ENCODE results near the gene CYP26B1. TPM values are rescaled to one million over a fixed set of nuclear protein-coding genes. Genes with fewer than 3 reads are reported as not detected.

The CYP26B1 gene
- total and polyA plus RNA-seq, 9 of the 15 experiments (the other 6 are each of a cell fraction or from before 2014, with no cell fraction given): 0.01 to 0.13 (median 0.04) TPM; not detected in 6

GRCh38 chr2:72098935-72099334 lies 48.7 kb downstream of the CYP26B1 start:
- Histone ChIP-seq H2AFZ (ENCODE audit: low read depth, low read length) (no peak overlapping the region), H3K36me3 (ENCODE audit: control insufficient read depth, insufficient read depth, low read length) (no peaks in the 10 kb centered on the region), H3K27ac (ENCODE audit: extremely low read depth, low read depth, low read length) (no peak overlapping the region), H3K4me2 (ENCODE audit: insufficient read depth, low read length) (no peak overlapping the region), H3K9me1 (ENCODE audit: control insufficient read depth, insufficient read depth, low read length) (no peaks in the 10 kb centered on the region), H3K9me3 (replicated peaks; ENCODE audit: control insufficient read depth, insufficient read depth, low read depth, low read length) (no peaks in the 10 kb centered on the region), H3K79me2 (ENCODE audit: control insufficient read depth, insufficient read depth, low read length) (no peaks in the 10 kb centered on the region), H3K9ac (ENCODE audit: insufficient read depth in 1 of 2, low read depth in 2 of 2, low read length in 2 of 2) (no peak overlapping the region), H3K4me1 (replicated peaks in 1 of 2; ENCODE audit: control insufficient read depth in 2 of 2, insufficient read depth in 2 of 2, low read length in 2 of 2) (no peaks in the 10 kb centered on the region), H4K20me1 (replicated peaks; ENCODE audit: control insufficient read depth, insufficient read depth, low read length) (no peaks in the 10 kb centered on the region), H3K4me3 (no peak overlapping the region), H3K27me3 (ENCODE audit: control insufficient read depth in 2 of 2, insufficient read depth in 2 of 2, low read length in 2 of 2) (peaks cover 4 to 8% of the 10 kb centered on the region in 2 experiments; a peak in 2 of 5 replicates)
- WGBS (ENCODE audit: insufficient coverage, low coverage, missing lambda C conversion rate): 2% methylated on average over 6 of the region's 6 CpGs
- in situ Hi-C loops (cut with MboI) (no loop called here), intact Hi-C loops (cut with micrococcal nuclease) (no loop called here)
- ChIA-PET POLR2A (no interaction called here), CTCF (ENCODE audit: low intra/inter-chr PET ratio) (no interaction called here)
- no peak for TF ChIP-seq CBX8 (IDR thresholded peaks at IDR 0.05; ENCODE audit: borderline replicate concordance, extremely low read depth, low read depth, low read length, poor library complexity, severe bottlenecking)
- TF ChIP-seq ZHX1 (conservative IDR thresholded peaks at IDR 0.05; ENCODE audit: low read length): no peak
- TF ChIP-seq ERF (CRISPR knock-in tag; IDR thresholded peaks at IDR 0.05): no peak
- no peak for TF ChIP-seq NEUROD1 (IDR thresholded peaks at IDR 0.05; ENCODE audit: borderline replicate concordance, low read depth, low read length, partially characterized antibody)
- TF ChIP-seq MLLT1 (IDR thresholded peaks at IDR 0.05): no peak
- TF ChIP-seq ZNF212 (CRISPR knock-in tag; IDR thresholded peaks at IDR 0.05): no peak
- no peak for ATAC-seq
- BruUV-seq (replicated peaks): no TSS peak
- no peak for DNase-seq (ENCODE audit: extremely low read depth in 1 of 4, low spot score in 3 of 4)
- no peak for FAIRE-seq
